Erythroblast (primary cell): ENCODE measurements around the gene PELI3.
"Not testable (repeated sequence)": the region's sequence is repeated elsewhere in the genome, so short reads cannot be mapped to it uniquely, and the experiment has no call there.

Source experiments
- DNase-seq, 2 experiments: peaks; one replicate each; lab custom pipeline; 2025; lab: John Stamatoyannopoulos, UW
- GATA1 ChIP-seq: IDR thresholded peaks from 2 replicates; pipeline ENCODE4 v1.6.1; 2011; ENCODE audit warnings: low read depth, mild to moderate bottlenecking, control low read depth, low read length, moderate library complexity
- POLR2A ChIP-seq: IDR thresholded peaks from 2 replicates; pipeline ENCODE4 v1.6.1; 2011; ENCODE audit warnings: mild to moderate bottlenecking, low read length

PELI3 gene

DNA sequence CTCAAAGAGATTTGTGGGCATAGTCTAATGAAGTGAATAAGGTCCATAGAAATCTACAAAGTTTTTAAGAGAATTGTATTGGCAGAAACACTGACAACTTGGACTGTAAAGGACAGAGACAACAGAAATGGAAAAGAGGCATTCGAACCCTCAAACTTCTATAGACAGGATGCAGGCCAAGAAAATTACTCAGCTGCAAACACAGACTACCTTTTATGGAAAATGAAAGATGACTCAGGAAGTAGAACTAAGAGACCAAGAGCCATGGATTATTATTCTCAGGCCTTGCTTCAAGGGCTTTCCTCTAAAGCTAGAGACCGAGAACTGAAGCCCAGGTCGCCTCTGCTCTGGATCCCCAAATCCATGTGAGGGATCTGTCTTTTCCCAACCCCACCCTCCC is 3.8 kb upstream of the PELI3 start:
- no peak for DNase-seq
- TF ChIP-seq POLR2A: no peak
- no peak for TF ChIP-seq GATA1

DNA sequence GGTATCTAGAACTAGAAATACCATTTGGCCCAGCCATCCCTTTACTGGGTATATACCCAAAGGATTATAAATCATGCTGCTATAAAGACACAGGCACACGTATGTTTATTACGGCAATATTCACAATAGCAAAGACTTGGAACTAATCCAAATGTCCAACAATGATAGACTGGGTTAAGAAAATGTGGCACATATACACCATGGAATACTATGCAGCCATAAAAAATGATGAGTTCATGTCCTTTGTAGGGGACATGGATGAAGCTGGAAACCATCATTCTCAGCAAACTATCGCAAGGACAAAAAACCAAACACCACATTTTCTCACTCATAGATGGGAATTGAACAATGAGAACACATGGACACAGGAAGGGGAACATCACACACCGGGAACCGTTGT is 2.6 kb upstream of the PELI3 start:
- DNase-seq: not testable (repeated sequence)

DNA sequence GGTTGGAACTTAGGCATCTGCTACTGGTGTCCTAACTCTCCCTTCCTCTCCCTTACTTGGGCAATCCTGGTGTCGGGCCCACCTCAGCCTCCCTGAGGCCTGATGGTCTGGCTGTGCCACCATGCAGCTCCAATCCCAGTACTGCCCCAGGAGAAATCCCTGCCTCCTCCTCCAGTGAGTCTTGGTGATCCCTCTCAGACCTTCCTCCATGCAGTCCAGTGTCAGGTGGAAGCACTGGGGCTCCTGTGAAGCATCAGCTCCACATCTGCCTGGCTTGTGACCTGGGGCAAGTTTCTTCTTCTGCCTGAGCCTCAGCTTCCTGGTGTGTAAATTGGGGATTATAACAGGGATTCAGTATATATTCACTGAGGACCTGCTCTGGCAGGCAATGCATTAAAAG is 1.8 kb upstream of the PELI3 start:
- DNase-seq: no peak
- no peak for TF ChIP-seq GATA1
- TF ChIP-seq POLR2A: no peak

DNA sequence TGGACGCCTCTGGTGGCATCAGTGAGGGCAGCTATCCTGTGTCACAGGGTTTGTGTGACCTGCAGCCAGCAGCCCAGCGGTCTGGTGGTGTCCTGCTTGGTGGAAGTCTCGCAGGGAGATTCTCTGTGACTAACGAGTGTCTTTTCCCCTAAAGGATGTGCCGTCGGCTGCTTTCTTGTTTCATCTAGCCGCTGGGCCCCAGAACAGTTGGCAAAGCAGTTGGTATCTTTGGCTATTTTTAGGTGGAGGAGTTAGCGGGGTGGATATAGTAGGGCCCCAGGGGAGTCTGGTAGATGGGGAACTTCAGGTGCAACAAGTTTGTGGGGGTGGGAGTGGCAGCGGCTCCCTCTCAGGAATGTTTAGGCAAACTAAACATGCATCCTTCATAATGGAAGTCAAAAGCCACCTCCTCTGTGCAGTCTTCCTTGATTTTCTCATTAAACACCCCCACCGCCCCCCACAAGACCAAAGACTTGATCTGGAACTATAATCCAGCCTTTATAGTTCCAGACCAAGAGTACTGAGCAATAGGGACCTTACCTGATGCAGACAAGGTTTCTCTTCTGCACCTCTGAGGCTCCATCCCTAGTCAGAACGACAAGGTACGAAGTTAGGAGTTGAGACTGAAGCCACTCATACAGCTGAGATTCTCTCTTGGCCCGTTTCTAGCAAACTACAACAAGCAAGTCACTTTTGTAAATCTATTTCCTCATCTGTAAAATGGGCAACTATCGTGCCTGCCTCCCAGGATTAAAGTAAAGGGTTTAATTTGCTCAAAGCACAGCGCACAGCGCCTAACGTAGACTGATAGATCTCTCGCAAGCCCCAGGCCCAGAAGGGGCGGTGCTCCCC is 1.1 kb upstream of the PELI3 start:
- TF ChIP-seq POLR2A (no peak), GATA1 (no peak)
- no peak for DNase-seq

DNA sequence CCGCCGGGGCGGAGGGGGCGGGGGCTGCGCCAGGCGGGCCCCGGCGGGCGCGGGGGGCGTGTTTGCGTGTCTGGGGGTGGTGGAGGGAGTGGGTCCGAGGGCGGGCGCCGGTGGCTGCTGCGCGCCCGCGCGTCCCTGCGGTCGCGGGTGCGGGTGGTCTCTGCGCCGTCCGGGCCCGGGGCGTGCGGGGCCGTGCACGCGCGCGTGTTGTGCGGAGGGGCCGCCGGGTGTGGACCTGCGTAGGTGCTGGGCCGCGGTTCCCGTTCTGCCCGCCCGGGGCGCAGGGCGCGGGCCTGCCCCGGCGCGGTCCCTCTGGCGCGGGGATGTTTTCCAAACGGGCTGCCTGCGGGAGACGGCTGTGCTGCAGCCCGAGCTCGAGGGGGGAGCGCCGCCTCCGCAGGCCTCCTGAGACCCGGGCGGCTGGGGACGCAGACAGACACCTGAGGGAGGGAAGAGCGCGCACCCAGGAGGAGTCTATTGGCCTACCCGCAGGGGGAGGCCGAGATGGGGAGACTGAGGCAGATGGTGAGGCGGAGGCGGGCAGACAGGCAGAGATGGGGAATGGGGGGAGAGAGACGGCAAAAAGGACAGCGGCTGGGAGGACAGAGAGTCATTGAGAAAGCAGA is 442 bp downstream of the PELI3 start:
- DNase-seq: peak; percentile 64 to 73

DNA sequence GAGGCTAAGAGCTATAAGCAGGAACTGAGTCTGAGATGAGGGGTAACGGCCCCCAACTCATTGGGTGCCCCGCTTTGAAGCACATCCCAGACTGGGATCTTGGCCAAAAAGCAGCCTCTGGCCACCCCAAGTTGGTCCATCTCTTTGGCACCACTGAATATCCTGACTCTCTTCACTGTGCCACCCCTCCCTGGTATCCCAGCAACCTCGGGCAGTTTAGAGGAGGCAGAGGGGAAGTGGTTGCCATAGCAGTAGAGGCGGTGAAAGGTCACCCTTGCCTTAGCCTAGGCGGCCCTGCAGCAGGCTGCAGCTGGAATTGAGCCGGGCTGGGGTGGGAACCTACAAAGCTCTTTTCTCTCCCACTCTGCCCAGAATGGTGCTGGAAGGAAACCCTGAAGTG is 1.1 kb downstream of the PELI3 start:
- DNase-seq: peak; percentile 24 to 30
- no peak for TF ChIP-seq GATA1
- TF ChIP-seq POLR2A: no peak

More for the DNA sequence above, 442 bp downstream of the PELI3 start:
- TF ChIP-seq POLR2A: no peak
- TF ChIP-seq GATA1: no peak

DNA sequence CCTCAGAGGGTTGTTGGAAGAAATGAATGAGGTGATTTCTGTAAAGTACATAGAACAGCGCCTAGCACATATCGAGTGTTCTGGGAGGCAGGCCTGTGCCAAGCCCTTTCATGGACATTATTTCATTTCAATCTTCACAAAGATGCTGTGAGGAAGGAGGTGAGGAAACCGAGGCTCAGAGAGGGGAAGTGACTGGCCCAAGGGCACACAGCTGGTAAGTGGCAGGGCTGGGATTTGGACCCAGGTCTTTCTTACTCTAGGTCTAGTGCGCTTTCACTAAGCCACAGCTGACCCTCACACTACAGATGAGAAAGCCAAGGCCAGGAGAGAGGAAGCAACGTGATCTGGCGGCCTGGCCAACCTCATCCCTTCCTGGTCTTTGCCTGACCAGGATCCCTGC is 2.0 kb downstream of the PELI3 start:
- TF ChIP-seq POLR2A (no peak), GATA1 (no peak)

DNA sequence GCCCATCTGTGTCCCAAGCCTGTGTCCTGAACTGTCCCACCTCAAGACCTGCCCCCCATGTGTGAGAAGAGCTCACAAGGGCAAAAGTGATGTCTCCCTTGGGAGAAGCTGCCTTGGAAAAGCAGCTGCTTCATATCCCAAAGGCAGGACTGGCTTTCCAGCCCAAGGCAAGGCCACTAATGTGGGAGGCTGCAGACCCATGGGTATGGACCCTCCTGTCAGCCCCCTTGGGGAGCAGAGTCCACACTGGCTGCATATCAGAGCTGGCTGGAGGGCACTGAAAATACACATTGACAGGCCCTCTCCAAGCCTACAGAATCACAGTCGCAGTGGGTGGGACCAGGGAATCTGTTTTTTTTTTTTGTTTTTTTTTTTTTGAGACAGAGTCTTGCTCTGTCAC is 2.7 kb downstream of the PELI3 start:
- no peak for DNase-seq
- TF ChIP-seq GATA1: no peak
- no peak for TF ChIP-seq POLR2A

More for the DNA sequence above, 2.0 kb downstream of the PELI3 start:
- no peak for DNase-seq

DNA sequence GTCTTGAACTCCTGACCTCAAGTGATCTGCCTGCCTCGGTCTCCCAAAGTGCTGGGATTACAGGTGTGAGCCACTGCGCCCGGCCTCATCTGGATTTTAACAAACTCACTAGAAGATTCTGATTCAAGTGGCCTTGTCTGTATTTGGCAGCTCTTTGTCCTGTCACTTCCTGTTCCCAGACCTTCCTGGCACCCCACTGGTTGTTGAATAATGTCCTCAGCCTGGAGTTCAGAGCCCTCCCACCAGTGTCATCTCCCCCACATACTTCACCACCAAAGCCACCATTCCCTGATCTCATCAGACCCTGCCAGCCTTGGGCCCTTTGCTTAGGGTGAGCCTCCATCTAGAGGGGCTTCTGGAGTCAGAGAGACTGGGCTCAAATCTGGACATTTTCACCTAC is 3.3 kb downstream of the PELI3 start:
- no peak for DNase-seq
- no peak for TF ChIP-seq GATA1
- no peak for TF ChIP-seq POLR2A

DNA sequence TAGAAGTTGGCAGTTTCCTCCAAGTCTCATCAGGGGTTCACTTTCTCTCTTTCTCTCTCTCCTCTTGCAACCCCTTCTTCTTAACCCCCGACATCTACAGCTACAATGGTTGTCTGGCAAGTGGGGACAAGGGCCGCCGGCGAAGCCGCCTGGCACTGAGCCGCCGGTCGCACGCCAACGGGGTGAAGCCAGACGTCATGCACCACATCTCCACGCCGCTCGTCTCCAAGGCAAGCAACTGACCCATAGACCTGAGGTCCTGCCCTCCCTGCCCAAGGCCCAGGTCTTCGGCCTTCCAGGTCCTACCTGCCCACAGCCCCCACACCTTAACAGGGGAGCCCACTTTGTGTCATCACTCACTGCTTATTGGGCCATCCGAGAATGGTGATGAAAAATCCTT is 4.4 kb downstream of the PELI3 start:
- TF ChIP-seq GATA1 (no peak), POLR2A (no peak)
- no peak for DNase-seq

DNA sequence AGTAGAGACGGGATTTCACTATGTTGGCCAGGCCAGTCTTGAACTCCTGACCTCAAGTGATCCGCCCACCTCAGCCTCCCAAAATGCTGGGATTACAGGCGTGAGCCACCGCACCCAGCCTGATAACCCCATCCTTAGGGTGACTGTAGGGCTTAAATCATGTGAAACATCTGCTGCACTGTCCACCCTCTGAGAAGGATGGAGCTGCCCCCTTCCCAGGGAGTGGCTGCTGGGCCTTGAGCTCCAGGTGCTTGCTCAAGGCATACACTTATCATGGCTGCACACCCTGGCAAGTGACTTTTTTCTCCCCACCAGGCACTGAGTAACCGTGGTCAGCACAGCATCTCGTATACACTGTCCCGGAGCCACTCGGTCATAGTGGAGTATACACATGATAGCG is 5.3 kb downstream of the PELI3 start:
- no peak for DNase-seq
- TF ChIP-seq POLR2A (no peak), GATA1 (no peak)

DNA sequence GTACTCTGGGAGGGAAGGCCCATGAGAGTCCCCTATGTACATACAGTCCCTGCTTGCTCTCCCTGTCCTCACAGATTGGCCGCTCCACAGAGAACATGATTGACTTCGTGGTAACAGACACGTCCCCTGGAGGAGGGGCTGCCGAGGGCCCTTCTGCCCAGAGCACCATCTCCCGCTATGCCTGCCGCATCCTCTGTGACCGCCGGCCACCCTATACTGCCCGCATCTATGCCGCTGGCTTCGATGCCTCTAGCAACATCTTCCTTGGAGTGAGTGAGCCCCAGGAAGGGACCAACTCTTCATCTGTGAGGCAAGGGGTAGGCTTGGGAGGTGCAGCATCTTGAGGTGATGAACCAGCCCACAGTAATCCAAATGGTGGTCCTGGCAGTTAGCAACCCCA is 6.5 kb downstream of the PELI3 start:
- TF ChIP-seq POLR2A (no peak), GATA1 (no peak)
- DNase-seq: no peak

DNA sequence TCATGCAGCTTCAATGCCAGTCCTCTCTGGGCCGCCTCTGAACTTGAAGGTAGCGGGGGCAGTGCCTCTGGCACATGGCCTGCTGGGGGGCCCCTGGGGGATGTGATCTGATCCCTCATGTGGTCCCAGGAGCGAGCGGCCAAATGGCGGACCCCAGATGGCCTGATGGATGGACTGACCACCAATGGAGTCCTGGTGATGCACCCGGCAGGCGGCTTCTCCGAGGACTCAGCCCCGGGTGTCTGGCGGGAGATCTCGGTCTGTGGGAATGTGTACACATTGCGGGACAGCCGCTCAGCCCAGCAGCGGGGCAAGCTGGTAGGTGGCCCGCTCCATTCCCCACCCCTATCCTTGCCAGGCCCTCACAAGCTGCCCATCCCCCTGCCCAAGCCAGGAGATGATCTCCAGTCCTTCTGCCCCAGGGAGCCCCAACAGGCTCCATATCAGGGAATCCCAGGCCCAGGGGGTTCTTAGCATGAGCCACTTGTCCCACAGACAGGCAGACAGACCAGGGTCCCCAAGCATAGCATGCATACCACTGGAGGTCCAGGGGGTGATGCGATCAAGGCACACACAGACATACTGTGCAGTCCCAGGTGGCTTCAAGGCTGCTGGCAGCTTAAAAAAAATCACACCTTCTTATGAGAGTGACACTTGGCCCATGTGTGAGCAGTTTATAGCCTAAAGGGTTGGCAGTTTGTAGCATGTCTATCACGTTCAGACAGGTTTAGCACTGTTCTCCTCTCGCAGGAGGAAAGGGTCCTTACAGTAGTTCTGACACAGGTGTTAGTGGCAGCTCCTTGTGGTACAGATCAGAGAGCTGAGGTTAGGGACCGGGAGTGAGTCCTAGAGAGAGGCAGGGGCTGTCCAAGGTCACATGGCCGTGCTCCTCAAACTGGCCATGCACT is 7.2 kb downstream of the PELI3 start:
- TF ChIP-seq GATA1 (no peak), POLR2A (no peak)
- DNase-seq: no peak
